Mucosa of descending colon (tissue), 3 donors: ENCODE data around the gene PLIN4. TPM values are rescaled to one million over a fixed set of nuclear protein-coding genes. Genes with fewer than 3 reads are reported as not detected.

Experiments
- ATAC-seq: fragments of 200-7000 bp; cut with Tn5 transposase; one replicate; pipeline ENCODE4 v1.9.1; 2020; ENCODE audit warnings: mild to moderate bottlenecking, moderate library complexity
- DNase-seq, 3 donors: peaks; one replicate each; pipeline ENCODE4 v3.0.0-alpha.2; 2020
- H3K36me3 ChIP-seq: fragments of 200-600 bp; one replicate; pipeline ENCODE4 v1.8.0; 2021; ENCODE audit warnings: low read depth, mild to moderate bottlenecking
- H3K4me1 ChIP-seq: fragments of 200-600 bp; one replicate; pipeline ENCODE4 v1.8.0; 2021; ENCODE audit warnings: low read depth, mild to moderate bottlenecking
- H3K4me3 ChIP-seq: fragments of 200-600 bp; one replicate; pipeline ENCODE4 v1.8.0; 2021; ENCODE audit warnings: mild to moderate bottlenecking
- H3K9me3 ChIP-seq: fragments of 200-600 bp; one replicate; pipeline ENCODE4 v1.8.0; 2021; ENCODE audit warnings: mild to moderate bottlenecking
- intact Hi-C, 2 donors: fragments of 100-400 bp; cut with DNase I in 1 of 2; cut with micrococcal nuclease in 1 of 2; formaldehyde crosslinking; loops; one replicate each; pipeline versions ENCODE4 v1.11.0 to v1.11.1; 2022; cut with DNase I, micrococcal nuclease
- total RNA-seq, 3 donors: library from RNA; stranded (reverse); fragmentation: NEBNext Ultra II Directional in 2 of 3; extraction: Animal tissue kit (Norgen Biotek cat#: 25700) in 2 of 3; gene quantifications; one replicate each; pipeline versions ENCODE4 v1.2.1 to v1.2.4, GENCODE V29; 2021 to 2023
- TF ChIP-seq, protein P1 (sequence below): fragments of 200-600 bp; IDR thresholded peaks from one replicate; pipeline ENCODE4 v1.8.0; 2022; ENCODE audit warnings: antibody characterized with exemption, mild to moderate bottlenecking
- donor health status: DM: no; HTN: no; CAD: no; lungs with moderate emphysema.
- donor health status: DM: no; HTN: no; CAD: no.
- donor health status: DM: no; HTN: yes; CAD: no.

The PLIN4 gene
- total RNA-seq, 3 donors from 2014 or later = 2.8 to 90.0 (median 3.4) TPM

DNA sequence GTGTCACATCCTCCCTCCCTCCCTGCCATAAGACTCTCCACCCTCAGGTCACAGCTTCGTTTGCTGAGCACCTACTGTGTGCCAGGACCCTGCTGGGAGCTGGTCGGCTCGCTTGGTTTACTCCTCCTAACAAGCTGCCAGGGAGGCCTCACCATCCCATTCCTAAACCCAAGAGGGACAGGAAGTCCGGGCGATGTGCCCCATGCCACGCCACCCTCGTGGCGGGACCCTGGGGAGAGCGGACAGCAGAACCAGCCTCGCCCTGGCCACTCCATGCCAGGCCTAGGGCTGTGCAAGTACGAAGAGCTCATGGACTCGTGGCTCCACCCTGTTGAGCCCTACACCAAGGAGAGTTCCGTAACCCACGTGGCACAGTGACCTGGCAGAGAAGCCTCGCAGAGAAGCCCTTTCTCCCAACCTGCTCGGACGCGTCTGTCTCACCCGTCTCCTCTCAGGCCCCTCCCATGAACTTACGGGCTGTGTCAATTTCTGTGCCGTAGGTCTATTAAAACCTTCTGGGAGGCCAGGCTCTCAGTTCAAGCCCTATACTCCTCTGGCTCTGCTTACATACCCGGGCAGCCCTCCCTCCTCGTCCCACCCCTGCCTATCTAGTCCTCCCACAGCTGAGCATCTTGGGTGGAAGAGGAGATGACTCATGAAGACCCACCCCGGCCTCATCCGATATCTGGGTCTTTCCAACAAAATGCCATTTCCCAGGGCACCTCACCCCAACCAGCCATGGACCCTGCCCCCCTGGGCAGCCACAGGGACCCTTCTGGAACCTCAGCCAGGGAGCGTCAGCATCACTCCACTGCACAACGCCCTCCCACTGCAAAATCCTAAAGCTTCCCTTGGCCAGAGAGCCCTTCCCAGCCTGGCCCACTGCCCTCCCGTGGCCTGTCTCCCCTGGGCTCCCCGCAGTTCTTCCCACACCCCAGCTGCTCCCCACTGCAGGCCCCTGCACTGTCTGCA is 63.3 kb downstream of the PLIN4 start:
- TF ChIP-seq, protein P1, sequence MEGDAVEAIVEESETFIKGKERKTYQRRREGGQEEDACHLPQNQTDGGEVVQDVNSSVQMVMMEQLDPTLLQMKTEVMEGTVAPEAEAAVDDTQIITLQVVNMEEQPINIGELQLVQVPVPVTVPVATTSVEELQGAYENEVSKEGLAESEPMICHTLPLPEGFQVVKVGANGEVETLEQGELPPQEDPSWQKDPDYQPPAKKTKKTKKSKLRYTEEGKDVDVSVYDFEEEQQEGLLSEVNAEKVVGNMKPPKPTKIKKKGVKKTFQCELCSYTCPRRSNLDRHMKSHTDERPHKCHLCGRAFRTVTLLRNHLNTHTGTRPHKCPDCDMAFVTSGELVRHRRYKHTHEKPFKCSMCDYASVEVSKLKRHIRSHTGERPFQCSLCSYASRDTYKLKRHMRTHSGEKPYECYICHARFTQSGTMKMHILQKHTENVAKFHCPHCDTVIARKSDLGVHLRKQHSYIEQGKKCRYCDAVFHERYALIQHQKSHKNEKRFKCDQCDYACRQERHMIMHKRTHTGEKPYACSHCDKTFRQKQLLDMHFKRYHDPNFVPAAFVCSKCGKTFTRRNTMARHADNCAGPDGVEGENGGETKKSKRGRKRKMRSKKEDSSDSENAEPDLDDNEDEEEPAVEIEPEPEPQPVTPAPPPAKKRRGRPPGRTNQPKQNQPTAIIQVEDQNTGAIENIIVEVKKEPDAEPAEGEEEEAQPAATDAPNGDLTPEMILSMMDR = no peak
- Histone ChIP-seq H3K4me3 (no peak overlapping the region), H3K36me3 (peaks cover 6% of the 10 kb centered on the region), H3K9me3 (no peaks in the 10 kb centered on the region), H3K4me1 (peaks cover 8% of the 10 kb centered on the region)
- intact Hi-C loops = no loop called here
- ATAC-seq (no peak), DNase-seq (no peak)

DNA sequence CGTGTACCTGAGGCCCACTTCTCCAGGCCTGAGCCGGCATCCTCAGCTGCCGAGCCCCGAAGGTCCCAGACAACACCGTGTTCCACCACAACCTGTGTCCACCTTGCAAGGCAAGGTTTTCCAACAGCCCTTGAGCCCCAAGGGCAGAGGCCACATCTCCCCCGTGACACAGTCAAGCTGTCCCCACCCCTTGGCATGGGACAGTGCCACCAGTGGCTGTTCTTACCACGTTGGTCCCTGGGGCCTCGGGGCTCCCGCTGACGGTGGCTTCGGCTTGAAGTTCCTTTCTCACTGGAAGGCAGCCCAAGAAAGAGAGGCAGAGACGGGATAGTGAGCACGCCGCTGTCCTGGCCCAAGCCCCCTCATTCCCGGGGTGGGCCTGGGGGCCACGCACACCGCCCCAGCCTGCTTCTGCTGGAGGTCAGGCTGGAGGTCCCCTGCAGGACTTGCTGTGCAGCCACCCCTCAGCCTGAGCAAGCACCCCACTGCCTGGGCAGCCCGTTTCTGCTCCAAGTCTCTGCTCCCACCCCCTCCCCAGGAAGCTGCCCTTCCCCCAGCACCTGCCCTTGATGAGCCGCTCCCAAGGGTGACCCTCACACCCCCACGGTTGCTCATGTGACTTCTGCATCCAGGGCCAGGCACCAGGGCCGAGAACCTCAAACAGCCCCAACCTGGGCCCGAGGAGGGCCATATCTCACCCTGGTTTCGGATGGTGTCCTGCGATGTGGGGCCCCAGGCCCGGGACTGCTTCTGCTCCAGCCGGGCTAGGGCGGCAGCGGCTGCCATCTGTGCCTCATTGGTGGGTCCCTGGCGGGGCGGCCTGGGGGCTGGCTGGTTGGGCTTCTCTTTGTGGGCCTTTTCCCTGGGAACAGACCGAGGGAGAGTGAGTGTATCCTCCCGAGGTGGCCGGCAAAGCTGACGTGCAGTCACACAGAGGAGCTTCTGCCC is 64.8 kb downstream of the PLIN4 start:
- ATAC-seq (no peak), DNase-seq (no peak)
- Histone ChIP-seq H3K4me1 (peaks cover 8% of the 10 kb centered on the region), H3K36me3 (peaks cover 6% of the 10 kb centered on the region), H3K4me3 (no peak overlapping the region), H3K9me3 (no peaks in the 10 kb centered on the region)
- intact Hi-C loops = no loop called here
- TF ChIP-seq, protein P1 = no peak

DNA sequence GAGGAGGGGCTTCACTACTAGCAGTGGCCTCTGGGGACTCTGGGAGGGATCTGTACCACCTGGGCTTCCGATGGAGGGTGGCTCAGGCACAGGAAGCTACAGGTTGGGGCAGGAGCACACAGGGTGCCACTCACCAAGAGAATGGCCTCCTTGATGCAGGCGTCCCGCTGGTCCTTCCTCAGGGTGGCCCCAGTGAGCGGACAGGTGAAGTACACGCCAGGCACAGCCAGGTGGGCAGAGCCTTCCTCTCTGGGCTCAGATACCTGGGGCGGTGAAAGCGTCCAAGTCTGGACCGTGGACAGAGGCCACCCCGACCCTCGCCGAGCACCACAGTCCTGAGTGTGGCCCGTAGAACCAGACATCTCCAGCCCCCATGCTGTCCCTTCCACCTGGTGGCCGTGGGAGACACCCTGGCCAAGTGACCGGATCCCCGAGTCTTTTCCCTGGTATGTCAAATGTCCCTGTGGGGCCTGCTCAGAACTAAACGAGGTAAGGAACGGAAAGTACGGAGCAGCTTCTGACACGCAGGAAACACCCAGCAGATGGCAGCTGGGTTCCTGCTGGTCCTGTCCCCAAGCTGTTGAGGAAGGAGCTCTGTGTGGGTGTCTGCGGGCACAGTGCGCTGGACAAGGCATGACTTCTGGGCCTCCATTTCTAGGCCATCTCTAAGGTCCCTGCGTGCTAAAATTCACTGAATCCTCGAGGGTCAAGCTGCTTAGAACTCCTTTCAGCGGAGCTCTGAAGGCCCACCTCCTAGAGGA is 65.9 kb downstream of the PLIN4 start:
- no peak overlapping the region for H3K4me3 ChIP-seq
- ATAC-seq (no peak), DNase-seq (no peak)
- H3K36me3 ChIP-seq = peaks cover 10% of the 10 kb centered on the region
- peaks cover 8% of the 10 kb centered on the region for H3K4me1 ChIP-seq
- intact Hi-C loops = no loop called here
- TF ChIP-seq, protein P1 = no peak
- H3K9me3 ChIP-seq = no peaks in the 10 kb centered on the region

Other genes starting within 250 kb of the PLIN4 start
- gene SHD, start 239.2 kb downstream of the PLIN4 start, total RNA-seq = 10 to 100 TPM in 2 of 3 donors, 1 to 10 TPM in 1; 4.6 to 27.8 (median 21.0) TPM
- gene TMIGD2, start 216.1 kb downstream of the PLIN4 start, total RNA-seq = 1 to 10 TPM in 2 of 3 donors, under 1 TPM in 1; 0.46 to 1.3 (median 1.2) TPM
- 1 to 10 TPM in 1 of 3 donors, under 1 TPM in 2; 0.64 to 2.0 (median 0.84) TPM for gene FSD1, start 213.9 kb downstream of the PLIN4 start, total RNA-seq
- 100 to 1,000 TPM in 2 of 3 donors, 10 to 100 TPM in 1; 91.4 to 330 (median 183) TPM for gene STAP2, start 179.7 kb downstream of the PLIN4 start, total RNA-seq
- 10 to 100 TPM; 43.8 to 82.8 (median 49.0) TPM for gene MPND, start 174.9 kb downstream of the PLIN4 start, total RNA-seq
- gene SH3GL1, start 117.9 kb downstream of the PLIN4 start, total RNA-seq = 10 to 100 TPM; 31.7 to 54.9 (median 47.5) TPM
- gene CHAF1A, start 115.8 kb downstream of the PLIN4 start, total RNA-seq = 10 to 100 TPM; 17.3 to 24.9 (median 18.1) TPM
- gene UBXN6, start 60.7 kb downstream of the PLIN4 start, total RNA-seq = 100 to 1,000 TPM in 1 of 3 donors, 10 to 100 TPM in 2; 79.1 to 104 (median 96.3) TPM
- 10 to 100 TPM; 35.6 to 49.2 (median 39.0) TPM for gene HDGFL2, start 46.2 kb downstream of the PLIN4 start, total RNA-seq
- 1 to 10 TPM; 3.2 to 6.7 (median 4.5) TPM for gene PLIN5, start 16.7 kb upstream of the PLIN4 start, total RNA-seq
- gene LRG1, start 21.6 kb upstream of the PLIN4 start, total RNA-seq = 10 to 100 TPM in 2 of 3 donors, 1 to 10 TPM in 1; 7.9 to 25.0 (median 22.8) TPM
- gene SEMA6B, start 41.2 kb upstream of the PLIN4 start, total RNA-seq = 1 to 10 TPM; 2.5 to 8.4 (median 5.9) TPM
- gene TNFAIP8L1, start 121.0 kb upstream of the PLIN4 start, total RNA-seq = 10 to 100 TPM in 2 of 3 donors, 1 to 10 TPM in 1; 5.1 to 47.6 (median 10.7) TPM
- 10 to 100 TPM; 50.2 to 85.9 (median 54.8) TPM for gene MYDGF, start 151.9 kb upstream of the PLIN4 start, total RNA-seq
- gene DPP9, start 205.4 kb upstream of the PLIN4 start, total RNA-seq = 10 to 100 TPM; 67.8 to 89.3 (median 74.0) TPM